Measurements from ENCODE around the gene RANBP2. TPM values are rescaled to one million over a fixed set of nuclear protein-coding genes. Genes with fewer than 3 reads are reported as not detected.

RANBP2 gene
- total RNA-seq, 4 donors from 2014 or later: 31.8 to 122 (median 103) TPM

GRCh38 chr2:108834620-108835019 lies 115.3 kb downstream of the RANBP2 start:
- Histone ChIP-seq H3K27ac (no peak overlapping the region), H3K36me3 (no peaks in the 10 kb centered on the region), H3K27me3 (no peaks in the 10 kb centered on the region), H3K9me3 (peaks cover 0 to 5% of the 10 kb centered on the region in 2 donors), H3K4me1 (no peaks in the 10 kb centered on the region), H3K4me3 (no peak overlapping the region)
- DNase-seq: no peak
- TF ChIP-seq POLR2A (IDR thresholded peaks at IDR 0.05): no peak
- TF ChIP-seq, protein P1, sequence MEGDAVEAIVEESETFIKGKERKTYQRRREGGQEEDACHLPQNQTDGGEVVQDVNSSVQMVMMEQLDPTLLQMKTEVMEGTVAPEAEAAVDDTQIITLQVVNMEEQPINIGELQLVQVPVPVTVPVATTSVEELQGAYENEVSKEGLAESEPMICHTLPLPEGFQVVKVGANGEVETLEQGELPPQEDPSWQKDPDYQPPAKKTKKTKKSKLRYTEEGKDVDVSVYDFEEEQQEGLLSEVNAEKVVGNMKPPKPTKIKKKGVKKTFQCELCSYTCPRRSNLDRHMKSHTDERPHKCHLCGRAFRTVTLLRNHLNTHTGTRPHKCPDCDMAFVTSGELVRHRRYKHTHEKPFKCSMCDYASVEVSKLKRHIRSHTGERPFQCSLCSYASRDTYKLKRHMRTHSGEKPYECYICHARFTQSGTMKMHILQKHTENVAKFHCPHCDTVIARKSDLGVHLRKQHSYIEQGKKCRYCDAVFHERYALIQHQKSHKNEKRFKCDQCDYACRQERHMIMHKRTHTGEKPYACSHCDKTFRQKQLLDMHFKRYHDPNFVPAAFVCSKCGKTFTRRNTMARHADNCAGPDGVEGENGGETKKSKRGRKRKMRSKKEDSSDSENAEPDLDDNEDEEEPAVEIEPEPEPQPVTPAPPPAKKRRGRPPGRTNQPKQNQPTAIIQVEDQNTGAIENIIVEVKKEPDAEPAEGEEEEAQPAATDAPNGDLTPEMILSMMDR (IDR thresholded peaks at IDR 0.05): no peak
- intact Hi-C loops (cut with DNase I; ENCODE audit: low total_unique reads): no loop called here

GRCh38 chr2:108835040-108835439 lies 115.8 kb downstream of the RANBP2 start:
- Histone ChIP-seq H3K27ac (no peak overlapping the region), H3K4me1 (no peaks in the 10 kb centered on the region), H3K36me3 (no peaks in the 10 kb centered on the region), H3K4me3 (no peak overlapping the region), H3K9me3 (peaks cover 0 to 5% of the 10 kb centered on the region in 2 donors), H3K27me3 (no peaks in the 10 kb centered on the region)
- DNase-seq: no peak
- intact Hi-C loops (cut with DNase I; ENCODE audit: low total_unique reads): no loop called here
- TF ChIP-seq POLR2A (IDR thresholded peaks at IDR 0.05): no peak
- TF ChIP-seq, protein P1 (IDR thresholded peaks at IDR 0.05): no peak

Small RNA genes lying within 50 kb of the gene (small RNA-seq; reads per million reads assigned to genes)
- gene AC010095.1: not detected

Other genes with a start within 250 kb of the RANBP2 start
- 100 to 1,000 TPM in 2 of 4 donors, 10 to 100 TPM in 2; 37.4 to 357 (median 112) TPM for gene LIMS1, start 185.0 kb upstream of the RANBP2 start, total RNA-seq
- 10 to 100 TPM in 2 of 4 donors, 1 to 10 TPM in 2; 4.4 to 26.0 (median 9.8) TPM for gene CCDC138, start 67.3 kb downstream of the RANBP2 start, total RNA-seq